ENCODE results near the gene CCDC102B. TPM values are rescaled to one million over a fixed set of nuclear protein-coding genes. Genes with fewer than 3 reads are reported as not detected.

The CCDC102B gene
- polyA plus RNA-seq, 1 donor from 2014 or later: 8.7 TPM

GRCh38 chr18:69102959-69103358 is 305.1 kb downstream of the CCDC102B start:
- H2AFZ ChIP-seq (ENCODE audit: low read depth, low read length): no peak overlapping the region
- H3K9ac ChIP-seq (ENCODE audit: low read length): no peak overlapping the region
- no peaks in the 10 kb centered on the region for H3F3A ChIP-seq (ENCODE audit: insufficient read depth, low read length, poor library complexity, severe bottlenecking)
- H3K9me2 ChIP-seq (ENCODE audit: insufficient read depth, low read length): no peaks in the 10 kb centered on the region
- H3K9me3 ChIP-seq (ENCODE audit: low read length): no peaks in the 10 kb centered on the region
- no peak overlapping the region for H3K4me3 ChIP-seq (ENCODE audit: low read length)
- no peaks in the 10 kb centered on the region for H3K79me2 ChIP-seq (replicated peaks; ENCODE audit: insufficient read depth, low read length)
- no peak for TF ChIP-seq SMC3 (conservative IDR thresholded peaks at IDR 0.05; ENCODE audit: poor library complexity)
- no peak for TF ChIP-seq MXI1 (conservative IDR thresholded peaks at IDR 0.05; ENCODE audit: poor library complexity, severe bottlenecking)
- no peak for TF ChIP-seq POLR2AphosphoS5 (IDR thresholded peaks at IDR 0.05)
- TF ChIP-seq EZH2 (IDR thresholded peaks at IDR 0.05; ENCODE audit: borderline replicate concordance, insufficient read depth, low read length, poor library complexity, severe bottlenecking): no peak
- TF ChIP-seq CTCF (IDR thresholded peaks at IDR 0.05; ENCODE audit: poor library complexity, severe bottlenecking): no peak
- TF ChIP-seq RAD21 (conservative IDR thresholded peaks at IDR 0.05): no peak
- TF ChIP-seq TAF1 (IDR thresholded peaks at IDR 0.05; ENCODE audit: low read depth): no peak
- no peak for TF ChIP-seq EP300 (conservative IDR thresholded peaks at IDR 0.05; ENCODE audit: poor library complexity, severe bottlenecking)
- no peak for TF ChIP-seq REST (IDR thresholded peaks at IDR 0.05; ENCODE audit: borderline replicate concordance)
- no peaks in the 10 kb centered on the region for H4K20me1 ChIP-seq (ENCODE audit: insufficient read depth)
- H3K4me2 ChIP-seq (ENCODE audit: low read length): no peak overlapping the region
- no peaks in the 10 kb centered on the region for H3K27me3 ChIP-seq (ENCODE audit: insufficient read depth, low read depth, low read length)
- no peak overlapping the region for H3K27ac ChIP-seq (ENCODE audit: low read length)
- no peaks in the 10 kb centered on the region for H3K36me3 ChIP-seq (ENCODE audit: insufficient read depth, low read length)

Small RNAs within 50 kb of the gene (small RNA-seq; reads per million reads assigned to genes)
- 0.59 to 8.2 (median 1.5) reads per million in 3 experiments for gene RNU6-39P

Other genes starting within 250 kb of the CCDC102B start
- 118 and 158 TPM in 2 replicates for gene TMX3, start 83.0 kb upstream of the CCDC102B start, polyA plus RNA-seq

Data from neural cell (in vitro differentiated cells).